Measurements from ENCODE around the gene UMODL1.

GRCh38 chr21:42088658-42089057, 17.5 kb downstream of the UMODL1 start:
- TF ChIP-seq, protein P1, sequence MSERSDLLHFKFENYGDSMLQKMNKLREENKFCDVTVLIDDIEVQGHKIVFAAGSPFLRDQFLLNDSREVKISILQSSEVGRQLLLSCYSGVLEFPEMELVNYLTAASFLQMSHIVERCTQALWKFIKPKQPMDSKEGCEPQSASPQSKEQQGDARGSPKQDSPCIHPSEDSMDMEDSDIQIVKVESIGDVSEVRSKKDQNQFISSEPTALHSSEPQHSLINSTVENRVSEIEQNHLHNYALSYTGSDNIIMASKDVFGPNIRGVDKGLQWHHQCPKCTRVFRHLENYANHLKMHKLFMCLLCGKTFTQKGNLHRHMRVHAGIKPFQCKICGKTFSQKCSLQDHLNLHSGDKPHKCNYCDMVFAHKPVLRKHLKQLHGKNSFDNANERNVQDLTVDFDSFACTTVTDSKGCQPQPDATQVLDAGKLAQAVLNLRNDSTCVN (tag by site-specific recombination; optimal IDR thresholded peaks at IDR 0.05), result no peak
- no peak for TF ChIP-seq YY1 (tag by site-specific recombination; IDR thresholded peaks at IDR 0.05)

Measured in HEK293 (cell line).